Kidney epithelial cell (primary cell): ENCODE data around the gene AOC1. TPM values are rescaled to one million over a fixed set of nuclear protein-coding genes. Genes with fewer than 3 reads are reported as not detected.

ENCODE experiments used
- DNase-seq: peaks from one replicate; pipeline ENCODE4 v3.0.0-alpha.2; 2010; ENCODE audit warnings: low read depth
- H3K27me3 ChIP-seq: 2 replicates; pipeline ENCODE4 v1.6.0; 2011; ENCODE audit warnings: low read length; ENCODE audit not compliant: control insufficient read depth, insufficient read depth
- H3K36me3 ChIP-seq: 2 replicates; pipeline ENCODE4 v1.5.1; 2011; ENCODE audit warnings: low read length; ENCODE audit not compliant: control insufficient read depth, insufficient read depth
- H3K4me3 ChIP-seq: 2 replicates; pipeline ENCODE4 v1.5.1; 2011; ENCODE audit warnings: low read depth, mild to moderate bottlenecking, control low read depth, low read length
- CTCF ChIP-seq: IDR thresholded peaks from 2 replicates; pipeline ENCODE4 v1.5.1; 2011; ENCODE audit warnings: mild to moderate bottlenecking, moderate library complexity, low read length, control low read depth, inconsistent platforms; ENCODE audit not compliant: insufficient read depth, poor library complexity, severe bottlenecking
- total RNA-seq: library from RNA; depleted of rRNA; stranded (reverse); fragments of >200 nt; gene quantifications from 2 replicates; pipeline ENCODE4 v1.2.3, GENCODE V29; 2015

The AOC1 gene
- total RNA-seq, 1 donor from 2014 or later: 1.0 TPM

DNA sequence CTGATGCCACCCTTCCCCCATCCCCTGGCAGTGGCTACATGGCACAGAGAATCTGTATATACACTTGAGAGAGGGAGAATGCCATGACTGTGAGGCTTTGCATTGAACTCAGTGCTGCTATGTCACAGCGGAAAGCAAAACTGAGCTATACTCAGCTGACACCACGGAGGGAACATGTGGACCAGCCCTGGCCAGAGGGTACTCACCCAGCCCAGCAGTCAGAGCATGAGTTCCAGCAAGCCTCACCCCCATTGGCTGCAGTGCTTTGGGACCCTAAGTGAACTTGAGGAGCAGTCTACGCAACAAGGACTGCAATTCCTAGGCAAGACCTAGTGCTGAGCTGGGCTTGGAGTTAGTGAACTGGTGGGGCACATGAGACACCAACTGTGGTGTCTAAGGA, 10.3 kb upstream of the AOC1 start:
- DNase-seq: no peak
- no peak for TF ChIP-seq CTCF
- Histone ChIP-seq H3K36me3 (no peaks in the 10 kb centered on the region), H3K27me3 (no peaks in the 10 kb centered on the region), H3K4me3 (no peak overlapping the region)

DNA sequence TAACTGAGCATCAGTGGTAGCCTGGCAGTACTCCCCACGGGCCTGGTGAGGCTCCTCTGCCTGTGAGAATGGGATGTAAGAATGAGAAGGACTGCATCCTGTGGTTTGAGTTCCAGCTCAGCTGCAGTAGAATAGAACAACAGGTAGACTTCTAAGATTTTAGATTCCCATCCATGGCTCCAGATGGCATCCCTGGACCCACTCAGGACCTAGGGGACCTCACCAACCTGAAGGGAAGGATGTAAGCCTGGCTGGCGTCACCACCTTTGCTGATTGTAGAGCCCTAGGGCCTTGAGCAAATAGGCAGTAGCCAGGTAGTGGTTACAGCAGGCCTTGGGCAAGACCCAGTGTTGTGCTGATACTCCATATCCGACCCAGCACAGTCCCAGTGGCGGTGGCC, 9.6 kb upstream of the AOC1 start:
- TF ChIP-seq CTCF: no peak
- Histone ChIP-seq H3K27me3 (no peaks in the 10 kb centered on the region), H3K4me3 (no peak overlapping the region), H3K36me3 (no peaks in the 10 kb centered on the region)
- no peak for DNase-seq

DNA sequence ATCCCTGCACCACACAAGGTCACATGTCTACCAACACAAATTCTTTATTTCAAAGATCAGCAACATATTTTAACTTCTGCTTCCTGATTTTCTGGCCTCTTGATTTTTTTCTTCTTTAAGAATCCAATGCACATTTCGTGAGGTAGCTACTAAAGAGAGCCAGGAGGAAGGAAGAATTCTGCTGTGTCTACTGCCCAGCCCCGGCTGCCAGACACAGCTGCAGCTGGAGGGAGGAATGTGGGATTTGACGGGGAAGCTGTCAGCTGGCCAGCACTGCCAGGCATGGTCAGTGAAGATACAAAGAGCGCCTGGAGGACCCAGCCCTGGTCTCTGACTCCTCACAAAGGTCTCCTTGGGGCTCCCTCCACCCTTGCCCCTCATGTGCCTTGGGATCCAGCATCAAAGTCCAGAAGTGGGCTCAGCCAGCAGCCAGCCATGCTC, 6.9 kb upstream of the AOC1 start:
- Histone ChIP-seq H3K27me3 (no peaks in the 10 kb centered on the region), H3K36me3 (no peaks in the 10 kb centered on the region), H3K4me3 (no peak overlapping the region)
- no peak for DNase-seq
- no peak for TF ChIP-seq CTCF

- H3K27me3 ChIP-seq: no peaks in the 10 kb centered on the region
- no peak for DNase-seq
- no peaks in the 10 kb centered on the region for H3K36me3 ChIP-seq
- no peak for TF ChIP-seq CTCF
- no peak overlapping the region for H3K4me3 ChIP-seq
Observed at GRCh38 chr7:150846291-150847115, 5.8 kb upstream of the AOC1 start.

- Histone ChIP-seq H3K4me3 (no peak overlapping the region), H3K27me3 (no peaks in the 10 kb centered on the region), H3K36me3 (no peaks in the 10 kb centered on the region)
- no peak for TF ChIP-seq CTCF
- DNase-seq: no peak
Observed at GRCh38 chr7:150847536-150847935, 4.8 kb upstream of the AOC1 start.

GRCh38 chr7:150848111-150848510, 4.2 kb upstream of the AOC1 start:
- TF ChIP-seq CTCF: no peak
- no peak for DNase-seq
- no peaks in the 10 kb centered on the region for H3K27me3 ChIP-seq
- H3K4me3 ChIP-seq: no peak overlapping the region
- no peaks in the 10 kb centered on the region for H3K36me3 ChIP-seq
